ENCODE data around the gene GALNTL6. TPM values are rescaled to one million over a fixed set of nuclear protein-coding genes. Genes with fewer than 3 reads are reported as not detected.

GALNTL6 gene
- polyA plus RNA-seq, 1 donor (not counting 4 experiments of a cell fraction or from before 2014, with no cell fraction given), result not detected

DNA sequence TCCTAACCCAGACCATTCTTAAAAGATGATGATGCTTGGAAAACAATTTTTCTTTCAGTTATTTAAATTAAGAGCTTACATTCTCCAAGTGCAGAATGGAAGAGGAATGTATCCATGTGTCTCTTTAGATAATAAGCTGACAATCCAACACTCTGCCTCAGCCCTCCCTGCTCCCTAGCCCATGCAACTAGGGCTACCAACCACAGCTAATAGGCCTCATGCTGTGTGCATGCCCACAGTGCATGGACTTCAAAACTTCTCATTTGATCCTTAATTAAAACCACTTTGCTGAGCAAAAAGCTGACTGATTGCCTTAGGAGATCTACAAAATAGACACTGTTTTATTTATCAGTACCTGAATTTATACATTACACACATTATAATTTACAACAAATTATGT is 473.9 kb downstream of the GALNTL6 start:
- TF ChIP-seq, protein P1, sequence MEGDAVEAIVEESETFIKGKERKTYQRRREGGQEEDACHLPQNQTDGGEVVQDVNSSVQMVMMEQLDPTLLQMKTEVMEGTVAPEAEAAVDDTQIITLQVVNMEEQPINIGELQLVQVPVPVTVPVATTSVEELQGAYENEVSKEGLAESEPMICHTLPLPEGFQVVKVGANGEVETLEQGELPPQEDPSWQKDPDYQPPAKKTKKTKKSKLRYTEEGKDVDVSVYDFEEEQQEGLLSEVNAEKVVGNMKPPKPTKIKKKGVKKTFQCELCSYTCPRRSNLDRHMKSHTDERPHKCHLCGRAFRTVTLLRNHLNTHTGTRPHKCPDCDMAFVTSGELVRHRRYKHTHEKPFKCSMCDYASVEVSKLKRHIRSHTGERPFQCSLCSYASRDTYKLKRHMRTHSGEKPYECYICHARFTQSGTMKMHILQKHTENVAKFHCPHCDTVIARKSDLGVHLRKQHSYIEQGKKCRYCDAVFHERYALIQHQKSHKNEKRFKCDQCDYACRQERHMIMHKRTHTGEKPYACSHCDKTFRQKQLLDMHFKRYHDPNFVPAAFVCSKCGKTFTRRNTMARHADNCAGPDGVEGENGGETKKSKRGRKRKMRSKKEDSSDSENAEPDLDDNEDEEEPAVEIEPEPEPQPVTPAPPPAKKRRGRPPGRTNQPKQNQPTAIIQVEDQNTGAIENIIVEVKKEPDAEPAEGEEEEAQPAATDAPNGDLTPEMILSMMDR (optimal IDR thresholded peaks at IDR 0.05 in 1 of 3, IDR thresholded peaks at IDR 0.05 in 1 of 3, conservative IDR thresholded peaks at IDR 0.05 in 1 of 3; ENCODE audit: extremely low read depth in 1 of 3, insufficient read depth in 2 of 3, low read length in 3 of 3), result no peak
- TF ChIP-seq EZH2 (IDR thresholded peaks at IDR 0.05; ENCODE audit: low read length), result no peak
- H3K79me2 ChIP-seq (ENCODE audit: control insufficient read depth, insufficient read depth, low read length), result no peaks in the 10 kb centered on the region
- no peaks in the 10 kb centered on the region for H3K36me3 ChIP-seq (ENCODE audit: control insufficient read depth in 2 of 2, extremely low read depth in 1 of 2, insufficient read depth in 2 of 2, low read length in 2 of 2)
- H3K27ac ChIP-seq (ENCODE audit: control insufficient read depth, insufficient read depth, low read length), result no peak overlapping the region
- no peak for DNase-seq (ENCODE audit: low read depth, low spot score)
- no peaks in the 10 kb centered on the region for H3K9me3 ChIP-seq (ENCODE audit: control insufficient read depth, low read depth, low read length)
- no peak for FAIRE-seq
- H3K9ac ChIP-seq (ENCODE audit: control insufficient read depth, extremely low read depth, insufficient read depth, low read length), result no peak overlapping the region
- H2AFZ ChIP-seq (ENCODE audit: control insufficient read depth, low read length), result no peak overlapping the region
- dilution Hi-C loops (cut with MboI; ENCODE audit: extremely low pct_ligation_motif_present, low sequenced_read_pairs), result no loop called here
- no peaks in the 10 kb centered on the region for H3K27me3 ChIP-seq (ENCODE audit: control insufficient read depth, extremely low read depth, insufficient read depth, low read length)
- H3K4me2 ChIP-seq (ENCODE audit: control insufficient read depth, extremely low read depth, insufficient read depth, low read depth, low read length), result no peak overlapping the region
- no peaks in the 10 kb centered on the region for H4K20me1 ChIP-seq (ENCODE audit: control insufficient read depth, extremely low read depth, insufficient read depth, low read length)
- no peak overlapping the region for H3K4me3 ChIP-seq (ENCODE audit: control insufficient read depth in 2 of 3, extremely low read depth in 1 of 3, insufficient read depth in 2 of 3, low read depth in 1 of 3, low read length in 3 of 3)
- H3K4me1 ChIP-seq (ENCODE audit: control insufficient read depth, extremely low read depth, insufficient read depth, low read length), result no peaks in the 10 kb centered on the region
- no peaks in the 10 kb centered on the region for H3K9me1 ChIP-seq (ENCODE audit: control insufficient read depth, extremely low read depth, insufficient read depth, low read length)

DNA sequence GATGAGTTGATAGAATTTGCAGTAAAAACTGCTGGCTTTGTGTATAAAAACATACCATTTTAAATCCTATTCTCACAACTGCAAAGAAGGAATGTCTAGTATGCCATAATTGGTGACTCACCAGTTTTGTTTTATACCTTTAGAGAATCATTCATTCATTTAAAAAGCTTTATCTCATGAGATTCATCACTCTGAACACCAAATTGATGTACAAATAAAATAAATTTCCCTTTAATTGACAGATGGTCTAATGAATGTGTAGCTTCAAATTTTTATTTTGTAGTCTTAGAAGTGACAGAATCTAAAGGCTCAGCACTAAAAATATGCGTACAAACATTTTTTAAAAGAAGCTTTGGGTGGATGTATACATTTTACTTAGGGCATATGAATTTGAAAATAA is 492.5 kb downstream of the GALNTL6 start:
- FAIRE-seq (no peak), DNase-seq (ENCODE audit: low read depth, low spot score) (no peak)
- Histone ChIP-seq H3K27me3 (ENCODE audit: control insufficient read depth, extremely low read depth, insufficient read depth, low read length) (no peaks in the 10 kb centered on the region), H3K9me3 (ENCODE audit: control insufficient read depth, low read depth, low read length) (no peaks in the 10 kb centered on the region), H3K4me2 (ENCODE audit: control insufficient read depth, extremely low read depth, insufficient read depth, low read depth, low read length) (no peak overlapping the region), H2AFZ (ENCODE audit: control insufficient read depth, low read length) (no peak overlapping the region), H3K9ac (ENCODE audit: control insufficient read depth, extremely low read depth, insufficient read depth, low read length) (no peak overlapping the region), H3K9me1 (ENCODE audit: control insufficient read depth, extremely low read depth, insufficient read depth, low read length) (no peaks in the 10 kb centered on the region), H3K4me3 (ENCODE audit: control insufficient read depth in 2 of 3, extremely low read depth in 1 of 3, insufficient read depth in 2 of 3, low read depth in 1 of 3, low read length in 3 of 3) (no peak overlapping the region), H3K4me1 (ENCODE audit: control insufficient read depth, extremely low read depth, insufficient read depth, low read length) (no peaks in the 10 kb centered on the region), H3K27ac (ENCODE audit: control insufficient read depth, insufficient read depth, low read length) (no peak overlapping the region), H4K20me1 (ENCODE audit: control insufficient read depth, extremely low read depth, insufficient read depth, low read length) (no peaks in the 10 kb centered on the region), H3K79me2 (ENCODE audit: control insufficient read depth, insufficient read depth, low read length) (no peaks in the 10 kb centered on the region), H3K36me3 (ENCODE audit: control insufficient read depth in 2 of 2, extremely low read depth in 1 of 2, insufficient read depth in 2 of 2, low read length in 2 of 2) (no peaks in the 10 kb centered on the region)
- dilution Hi-C loops (cut with MboI; ENCODE audit: extremely low pct_ligation_motif_present, low sequenced_read_pairs), result no loop called here
- TF ChIP-seq, protein P1 (optimal IDR thresholded peaks at IDR 0.05 in 1 of 3, IDR thresholded peaks at IDR 0.05 in 1 of 3, conservative IDR thresholded peaks at IDR 0.05 in 1 of 3; ENCODE audit: extremely low read depth in 1 of 3, insufficient read depth in 2 of 3, low read length in 3 of 3), result no peak
- TF ChIP-seq EZH2 (IDR thresholded peaks at IDR 0.05; ENCODE audit: low read length), result no peak

Data from keratinocyte (primary cell).